ENCODE data around the gene PTPRM.

PTPRM gene

DNA sequence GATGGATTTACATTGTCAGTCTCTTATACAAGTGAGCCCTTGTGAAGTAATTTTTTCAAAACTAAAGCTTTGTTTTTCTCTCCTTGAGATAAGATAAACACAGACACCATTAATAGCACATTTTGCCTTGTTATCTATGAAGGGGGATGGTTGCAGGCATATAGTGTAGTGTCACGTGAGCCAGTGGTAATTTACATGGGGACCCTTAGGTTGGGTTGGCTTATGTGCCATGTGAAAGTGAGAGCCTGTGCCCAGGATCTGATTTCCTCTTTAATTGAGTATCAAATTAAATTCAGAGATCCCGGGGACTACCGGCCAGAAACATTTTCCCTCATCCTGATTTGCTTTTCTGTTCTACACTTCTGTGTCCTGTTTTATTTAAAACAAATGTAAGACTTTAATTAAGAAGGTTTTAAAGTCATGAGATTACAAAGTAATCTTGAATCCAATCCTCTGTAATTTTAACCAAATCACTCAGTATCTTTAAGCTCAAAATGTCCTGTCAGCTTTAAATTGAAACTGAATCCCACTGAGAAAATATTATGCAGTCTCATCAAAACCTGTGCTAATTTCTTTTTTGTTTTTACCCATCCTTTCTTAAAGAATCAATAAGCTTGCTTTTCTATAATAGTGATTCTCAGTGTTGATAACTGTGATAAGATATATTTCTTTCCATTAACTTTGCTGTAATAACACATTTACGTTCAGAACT lies 63.8 kb downstream of the PTPRM start:
- DNase-seq: no peak

DNA sequence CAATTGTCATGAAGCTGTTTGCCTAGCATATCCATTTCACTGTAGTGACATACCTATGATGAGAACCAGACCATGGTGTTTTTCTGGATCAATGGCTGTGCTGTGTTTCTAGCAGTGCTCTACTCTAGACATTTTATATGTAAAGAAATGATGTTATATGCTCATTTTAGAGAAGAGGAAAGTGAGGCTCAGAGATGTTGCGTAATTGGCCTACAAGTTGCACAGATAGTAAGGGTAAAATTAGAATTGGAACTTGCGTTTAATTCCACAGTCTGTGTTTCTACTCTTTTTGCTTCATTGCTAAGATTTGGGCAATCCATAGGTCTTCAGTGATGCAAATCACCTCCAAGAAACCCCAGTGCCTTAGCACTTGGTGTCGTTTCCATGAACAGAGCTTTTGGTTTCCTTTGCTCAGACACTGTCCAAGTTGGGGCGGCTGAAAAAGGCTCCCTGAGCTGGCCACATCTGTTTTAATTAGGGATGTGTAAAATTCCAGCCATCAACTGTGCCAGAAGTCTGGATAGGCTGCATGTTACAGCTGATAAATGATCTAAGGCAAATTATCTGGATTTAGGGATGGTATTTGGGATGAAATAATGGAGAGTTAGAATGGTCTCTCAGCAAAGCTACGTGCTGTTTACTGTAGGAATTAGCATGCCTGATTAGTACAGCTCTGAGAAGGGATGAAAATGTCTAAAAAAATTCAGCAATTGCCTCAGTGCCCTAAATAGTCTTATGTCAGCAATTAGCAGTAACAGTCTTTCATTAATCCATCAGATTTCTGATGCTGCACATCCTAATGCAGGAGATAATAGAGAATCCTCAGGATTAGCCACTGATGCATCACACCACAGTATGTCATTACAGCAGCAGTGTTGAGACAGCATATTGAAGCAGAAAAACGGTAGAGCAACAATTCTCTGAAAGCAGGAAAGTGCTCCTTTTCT lies 65.3 kb downstream of the PTPRM start:
- DNase-seq: no peak

DNA sequence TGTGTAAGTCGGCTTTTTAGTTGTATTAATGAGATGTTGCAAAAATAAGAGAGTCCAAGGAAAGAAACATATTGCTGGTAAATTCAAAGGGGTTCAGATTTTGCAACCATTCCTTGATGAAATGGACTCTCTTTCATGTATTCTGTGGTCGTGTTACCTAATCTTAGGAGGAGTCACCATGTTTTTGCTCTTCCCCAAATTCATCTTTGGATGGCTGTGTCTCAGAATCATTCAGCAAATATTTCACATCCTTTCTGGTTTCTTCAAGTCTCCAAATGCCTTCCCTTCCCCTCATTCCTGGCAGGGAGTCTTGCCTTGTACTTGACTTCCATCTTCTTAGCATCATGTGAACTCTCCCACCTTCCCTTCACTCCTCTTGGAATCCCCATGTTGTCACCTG lies 66.1 kb downstream of the PTPRM start:
- DNase-seq: no peak

DNA sequence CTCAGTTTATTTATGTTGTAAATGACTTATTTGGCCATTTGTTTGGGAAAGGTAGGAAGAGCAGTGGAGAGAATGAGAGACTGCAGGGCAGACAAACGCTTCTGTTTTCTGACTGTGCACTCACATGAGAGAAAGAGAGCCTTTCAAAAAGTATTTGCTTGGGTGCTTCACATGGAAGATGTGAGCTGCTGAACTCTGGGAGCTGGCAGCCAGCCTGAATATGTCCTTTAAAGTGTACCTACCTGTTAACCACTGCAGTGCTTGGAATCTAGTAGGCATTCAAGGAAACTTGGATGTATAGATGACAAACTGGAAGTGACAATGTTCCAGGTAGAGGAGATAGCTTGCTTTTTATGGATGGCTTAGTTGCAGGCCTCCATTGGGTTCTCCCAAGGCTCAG lies 68.8 kb downstream of the PTPRM start:
- no peak for DNase-seq

DNA sequence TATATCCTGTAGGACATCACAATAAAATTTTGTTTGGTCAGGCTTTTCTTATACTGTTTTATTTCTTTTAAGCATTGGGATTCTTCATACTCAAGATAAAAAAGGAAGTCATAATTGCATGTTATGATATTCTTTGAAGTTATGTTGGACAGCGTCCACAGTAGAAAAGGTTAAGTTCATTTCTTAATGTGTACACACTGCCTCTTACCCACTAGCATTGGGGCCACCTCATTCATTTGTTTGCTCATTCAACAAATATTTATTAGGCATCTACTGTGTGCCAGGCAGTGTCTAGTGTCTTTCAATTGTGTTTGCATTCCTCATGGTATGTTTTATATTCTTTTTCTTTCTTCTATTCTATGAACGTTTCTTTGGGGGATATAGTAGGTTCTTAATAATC lies 70.2 kb downstream of the PTPRM start:
- DNase-seq: no peak

DNA sequence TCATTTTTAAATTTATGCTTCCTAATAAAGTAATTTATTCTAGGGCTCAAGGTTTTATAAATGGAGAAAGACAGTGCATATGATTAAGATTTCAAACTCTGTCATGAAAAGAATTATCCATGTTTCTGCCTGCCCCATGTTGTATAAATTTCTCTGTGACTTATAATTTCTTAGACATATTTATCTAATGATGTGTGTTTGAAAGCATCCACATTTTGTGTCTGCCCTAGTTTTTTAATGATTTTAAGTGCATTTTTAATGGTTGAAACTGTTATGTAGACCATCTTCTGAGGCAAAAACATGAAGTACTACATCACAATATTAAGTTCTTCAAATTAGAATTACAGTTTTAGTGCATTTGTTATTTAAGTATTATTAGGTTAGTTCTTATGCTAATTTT lies 71.2 kb downstream of the PTPRM start:
- no peak for DNase-seq

DNA sequence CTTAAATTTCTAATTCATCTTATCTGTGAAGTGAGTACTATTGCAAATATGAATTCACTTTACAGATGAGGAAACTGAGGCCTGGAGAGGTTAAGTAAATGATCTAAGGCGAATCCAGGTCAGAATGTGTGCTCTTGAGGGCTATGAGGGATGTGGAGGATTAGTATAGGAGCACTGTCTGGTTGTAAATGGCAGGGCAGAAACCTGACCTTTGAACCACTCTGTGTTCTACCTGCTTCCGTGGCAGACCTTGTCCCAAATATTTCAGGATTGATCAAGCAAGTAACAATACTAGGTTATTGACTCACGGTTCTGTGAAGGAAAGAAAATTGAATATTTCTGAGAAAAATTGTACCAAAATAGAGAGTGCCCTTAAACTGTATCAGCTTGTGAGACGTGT lies 74.7 kb downstream of the PTPRM start:
- no peak for DNase-seq

DNA sequence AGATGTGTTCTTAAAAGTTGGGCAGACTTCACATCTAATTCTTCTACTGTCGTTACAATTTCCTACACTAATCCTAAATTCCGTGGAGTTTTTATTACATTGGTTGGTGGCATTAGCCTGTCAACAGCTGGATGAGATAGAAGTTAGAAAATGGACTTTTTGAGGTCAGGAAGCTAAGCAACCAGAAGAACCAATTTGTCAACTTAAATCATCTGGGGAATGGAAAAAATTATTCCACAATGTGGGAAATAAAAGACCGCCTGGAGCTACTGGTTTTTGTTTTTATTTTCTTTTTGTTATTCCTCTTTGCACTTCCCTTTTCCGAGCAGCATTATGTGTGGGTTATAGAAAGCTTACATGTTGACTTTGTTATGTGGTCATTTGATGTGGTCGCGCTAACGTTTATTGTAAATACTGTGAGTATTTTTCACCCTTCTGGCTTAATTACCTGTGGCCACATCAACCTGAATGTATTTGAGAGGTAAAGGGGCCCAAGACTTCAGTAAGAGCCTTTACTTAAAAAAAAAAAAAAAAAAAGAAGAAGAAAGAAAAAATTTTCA lies 75.3 kb downstream of the PTPRM start:
- DNase-seq: no peak

DNA sequence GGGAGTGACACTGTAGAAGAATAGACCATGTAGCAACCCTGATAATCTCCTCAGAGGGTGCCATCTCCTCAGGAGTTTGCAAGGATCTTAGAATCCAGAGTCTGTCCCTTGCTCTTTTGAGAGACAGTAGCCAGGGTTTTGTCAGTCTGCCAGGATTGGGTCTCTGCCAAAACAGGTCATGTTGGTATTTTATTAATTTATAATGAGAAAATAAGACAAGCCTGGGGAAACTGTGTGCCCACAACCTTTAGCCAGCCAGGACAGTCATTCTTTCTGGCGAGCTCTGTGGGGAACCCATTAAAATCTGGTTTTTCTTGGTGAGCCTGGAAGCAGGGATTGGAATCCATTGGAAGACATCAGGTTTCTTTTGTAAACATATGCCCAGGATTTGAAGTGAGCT lies 78.6 kb downstream of the PTPRM start:
- no peak for DNase-seq

DNA sequence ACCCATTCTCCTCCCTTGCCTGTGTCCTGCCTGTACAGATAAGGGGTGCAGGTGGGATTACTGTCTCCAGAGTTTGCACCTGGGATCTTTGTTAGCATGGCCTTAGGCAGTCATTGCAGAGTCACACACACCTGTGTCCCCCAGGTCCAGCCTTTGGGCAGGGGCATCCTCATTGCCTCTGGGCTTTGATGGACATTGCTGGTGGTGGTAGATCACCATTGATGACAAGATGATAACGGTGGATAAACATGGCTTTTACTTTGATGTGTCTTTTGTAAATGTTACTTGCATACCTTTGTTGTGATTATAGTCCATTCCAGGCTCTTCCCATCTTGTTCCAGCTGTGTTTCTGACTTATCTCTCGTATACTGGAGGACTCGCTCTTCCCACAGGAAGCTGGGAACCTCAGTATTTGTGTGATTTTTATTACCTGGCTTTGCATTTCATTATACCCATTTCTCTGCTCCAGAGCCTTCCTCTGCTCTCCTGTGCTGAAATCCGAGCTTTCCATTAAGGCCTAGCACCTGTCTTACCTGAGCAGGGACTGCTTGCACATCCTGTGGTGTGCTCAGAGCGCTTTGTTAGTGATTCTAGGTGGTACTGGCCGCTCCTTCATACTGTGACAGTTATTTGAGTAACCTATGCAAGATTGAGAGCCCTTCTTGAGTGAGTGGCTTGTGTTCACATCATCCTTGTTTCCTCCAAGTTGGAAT lies 79.2 kb downstream of the PTPRM start:
- no peak for DNase-seq

DNA sequence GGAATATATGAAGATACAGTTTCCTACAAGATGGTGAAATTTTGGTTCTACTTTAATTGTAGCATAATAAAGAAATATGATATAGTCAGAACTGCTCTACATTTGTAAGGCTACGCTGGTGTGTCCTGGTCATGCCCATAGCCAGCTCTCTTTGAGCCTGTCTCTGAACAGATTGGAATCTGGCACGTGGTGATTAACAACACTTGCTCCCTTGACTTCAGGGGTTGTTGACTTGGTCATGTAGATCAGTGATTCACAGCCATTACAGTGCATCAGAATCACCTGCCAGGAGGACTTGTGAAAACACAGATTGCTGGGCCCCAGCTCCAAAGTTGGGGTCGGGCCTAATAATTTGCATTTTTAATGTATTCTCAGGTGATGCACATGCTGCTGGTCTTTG lies 80.4 kb downstream of the PTPRM start:
- DNase-seq: no peak

DNA sequence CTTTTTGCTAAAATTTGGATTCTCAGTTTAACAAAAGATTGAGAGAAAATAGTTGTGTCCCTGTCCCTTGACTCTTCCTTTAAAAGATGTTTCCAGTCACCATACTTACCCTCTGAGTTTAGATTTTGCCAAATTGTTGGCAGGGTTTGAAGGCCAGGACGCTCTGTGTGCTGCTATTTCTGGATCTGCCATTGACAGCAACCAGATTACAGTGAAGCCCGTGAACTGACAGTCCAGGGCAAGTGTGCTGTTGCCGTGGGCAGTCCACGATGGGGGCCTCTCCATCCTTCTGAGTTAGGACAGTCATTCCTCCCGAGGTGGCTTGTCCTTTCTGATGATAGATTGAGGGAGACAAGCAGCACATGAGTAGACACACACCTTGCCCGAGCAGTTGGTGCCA lies 89.9 kb downstream of the PTPRM start:
- DNase-seq: no peak

DNA sequence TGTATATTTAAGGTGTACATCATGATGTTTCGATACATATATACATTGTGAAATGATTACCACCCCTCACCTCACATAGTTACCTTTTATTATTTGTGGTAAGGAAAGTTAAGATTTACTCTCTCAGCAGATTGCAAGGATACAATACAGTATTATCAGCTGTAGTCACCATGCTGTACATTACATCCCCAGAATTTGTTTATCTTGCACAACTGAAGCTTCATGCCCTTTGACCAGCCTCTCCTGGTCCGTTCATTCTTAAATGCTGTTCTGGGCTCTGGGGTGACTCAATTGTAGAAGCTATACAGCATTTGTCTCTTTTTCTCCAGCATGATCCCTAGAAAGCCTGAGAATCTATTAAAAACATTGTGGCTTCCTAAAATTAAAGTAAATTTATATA lies 90.8 kb downstream of the PTPRM start:
- no peak for DNase-seq

DNA sequence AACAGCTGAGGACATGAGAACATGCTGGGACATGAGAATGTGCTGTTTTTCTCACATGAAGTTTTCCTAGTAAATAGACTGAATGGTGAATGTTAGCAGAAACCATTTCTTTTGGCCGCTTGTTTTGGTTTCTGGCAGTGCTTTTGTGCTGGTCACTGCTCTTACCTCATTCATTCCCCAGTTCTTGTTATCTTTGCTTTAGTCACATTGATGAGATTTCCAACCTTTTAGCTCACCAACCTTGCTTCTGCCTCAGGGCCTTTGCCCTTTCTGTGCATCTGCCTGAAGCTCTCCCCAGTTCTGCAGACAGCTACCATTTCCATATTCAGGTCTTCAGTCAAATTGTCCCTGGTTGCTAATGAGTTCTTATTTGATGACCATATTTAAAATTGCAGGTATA lies 91.6 kb downstream of the PTPRM start:
- DNase-seq: no peak

DNA sequence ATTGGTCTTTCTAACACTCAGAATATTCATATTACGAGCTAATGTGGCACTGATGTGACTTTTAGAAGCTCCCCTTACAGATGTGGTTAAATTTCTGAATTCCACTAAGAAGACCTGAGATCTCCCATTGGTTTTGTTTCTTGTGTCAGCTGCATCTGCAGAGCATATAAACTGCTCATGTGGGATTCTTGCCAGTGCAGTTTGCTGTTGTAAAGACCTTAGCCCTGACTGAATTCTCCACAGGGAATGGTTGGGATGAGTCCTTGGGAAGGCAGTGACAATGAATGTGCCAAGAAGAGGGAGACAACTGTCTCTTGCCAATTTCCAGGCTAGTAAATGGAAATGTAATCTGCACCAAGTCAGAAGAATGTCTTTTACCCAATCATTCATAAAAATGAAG lies 94.1 kb downstream of the PTPRM start:
- no peak for DNase-seq

DNA sequence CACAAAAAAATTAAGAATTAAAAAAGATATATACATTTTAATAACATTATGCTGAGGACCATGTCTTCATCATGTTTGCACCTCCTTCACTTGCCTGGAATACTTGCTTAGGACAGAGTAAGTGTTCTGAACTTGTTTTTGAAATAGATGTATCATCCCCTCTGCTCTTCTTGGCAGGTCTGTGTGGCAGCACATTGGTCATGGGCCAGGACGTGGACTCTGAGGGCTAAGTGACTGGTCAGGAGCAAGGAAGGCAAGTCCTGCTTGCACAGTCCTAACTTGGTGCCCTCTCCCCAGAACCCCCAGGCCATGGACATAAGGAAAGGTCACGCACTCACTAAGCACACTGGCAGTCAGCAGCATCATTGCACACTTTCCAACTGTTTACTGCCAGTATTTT lies 95.8 kb downstream of the PTPRM start:
- DNase-seq: no peak

DNA sequence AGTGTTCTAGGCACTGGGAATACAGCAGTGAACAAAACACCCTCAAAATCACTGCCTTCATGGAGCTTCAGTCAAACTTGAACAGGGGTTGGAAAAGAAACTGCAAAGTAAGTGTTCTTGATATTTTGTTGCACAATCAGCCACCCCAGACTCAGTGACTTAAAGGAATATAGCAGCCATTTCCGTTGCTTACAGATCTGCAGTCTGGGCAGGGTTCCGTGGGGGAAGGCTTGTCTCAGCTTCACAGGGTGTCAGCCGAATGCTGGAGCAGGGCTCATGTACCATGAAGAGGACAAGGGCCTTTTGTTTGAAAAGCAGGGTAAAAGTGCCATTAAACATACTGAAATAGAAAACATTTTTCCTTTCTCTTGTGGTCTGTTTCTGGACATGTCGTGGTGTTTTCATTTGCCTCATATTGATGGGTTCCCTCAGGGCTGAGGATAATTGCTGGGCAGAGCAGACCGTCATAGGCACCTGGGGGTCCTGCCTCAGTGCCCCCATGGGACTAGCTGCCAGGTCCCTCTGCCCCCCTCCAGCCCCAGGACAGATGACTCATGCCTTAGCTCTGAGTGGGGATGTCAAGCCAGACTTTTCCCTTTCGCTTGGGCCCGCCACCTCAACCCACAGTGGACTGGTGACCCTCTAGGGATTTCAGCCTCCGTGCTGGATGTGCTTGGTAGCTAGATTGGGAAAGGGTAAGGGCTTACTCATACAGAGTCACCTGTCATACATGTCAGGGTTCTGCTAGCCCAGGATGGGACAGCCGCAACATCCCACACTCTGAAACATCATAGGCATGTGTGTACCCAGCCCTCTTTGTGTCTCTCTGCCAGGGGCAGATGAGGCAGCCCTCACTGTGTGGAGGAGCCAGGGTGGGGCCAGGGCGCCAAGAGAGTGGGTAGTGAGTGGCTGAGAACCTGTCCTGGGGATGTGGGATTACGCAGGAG lies 96.5 kb downstream of the PTPRM start:
- no peak for DNase-seq

DNA sequence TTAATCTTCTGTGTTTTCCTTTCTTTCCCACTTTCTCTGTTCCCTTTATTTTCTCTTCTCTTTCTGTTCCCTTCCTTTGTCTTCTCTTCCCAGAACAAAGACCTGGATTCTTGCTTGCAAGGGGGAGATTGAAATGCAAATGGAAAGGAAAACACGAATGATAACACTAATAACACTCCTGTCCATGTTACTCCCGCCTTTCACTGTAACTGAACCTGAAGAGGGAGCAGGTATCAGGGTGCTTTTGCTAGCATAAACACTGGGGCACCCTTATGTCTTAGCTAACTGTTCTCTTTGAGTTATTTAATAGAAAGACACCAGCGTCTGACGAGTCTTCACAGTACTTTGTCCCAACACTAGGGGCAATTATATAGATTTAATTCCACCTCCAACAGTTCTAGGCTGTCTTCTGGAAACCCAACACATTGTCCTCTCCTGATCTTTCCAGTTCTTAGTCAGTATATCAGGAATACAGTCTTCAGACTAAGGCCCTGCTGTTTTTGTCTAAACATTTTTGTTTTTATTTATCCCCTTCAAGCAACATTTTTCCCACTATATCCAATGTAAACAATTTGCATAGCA lies 99.2 kb downstream of the PTPRM start:
- DNase-seq: no peak

DNA sequence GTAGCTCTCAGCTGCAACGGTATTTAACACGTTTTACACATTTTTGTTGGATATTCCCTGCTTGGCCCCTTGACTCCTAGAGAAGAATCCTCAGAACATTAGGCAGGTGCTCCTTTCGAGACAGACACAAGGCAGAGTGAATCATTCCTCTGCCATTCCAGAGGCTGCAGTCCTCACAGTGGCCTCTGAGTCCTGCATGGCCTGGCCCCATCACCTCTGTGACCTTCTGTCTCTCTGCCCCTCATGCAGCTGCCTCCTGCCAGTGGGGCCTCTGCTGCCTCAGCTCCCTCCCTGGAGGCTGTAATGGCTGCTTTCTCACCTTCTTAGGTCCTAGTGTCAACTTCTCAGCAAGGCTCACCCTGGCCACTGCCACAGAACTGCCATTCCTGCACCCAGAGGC lies 101.3 kb downstream of the PTPRM start:
- no peak for DNase-seq

DNA sequence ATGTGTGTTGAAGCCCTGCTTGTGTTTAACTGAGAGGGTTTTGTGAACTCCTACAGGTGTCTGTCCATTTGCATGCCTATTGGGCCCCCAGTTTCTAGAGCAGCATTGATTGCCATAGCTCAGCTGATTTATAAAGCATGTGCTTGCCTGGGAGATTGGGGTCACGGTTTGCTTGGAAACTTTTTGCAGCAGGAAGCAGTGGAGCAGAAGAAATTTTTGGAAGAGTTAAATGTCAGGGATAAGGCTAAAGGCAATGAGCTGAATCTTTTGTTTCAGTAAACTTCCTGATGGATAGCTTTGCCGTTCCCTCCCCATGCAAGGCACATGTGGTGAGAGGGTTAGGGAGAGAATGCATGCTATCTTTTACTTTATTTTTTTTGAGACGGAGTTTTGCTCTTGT lies 102.2 kb downstream of the PTPRM start:
- DNase-seq: no peak

DNA sequence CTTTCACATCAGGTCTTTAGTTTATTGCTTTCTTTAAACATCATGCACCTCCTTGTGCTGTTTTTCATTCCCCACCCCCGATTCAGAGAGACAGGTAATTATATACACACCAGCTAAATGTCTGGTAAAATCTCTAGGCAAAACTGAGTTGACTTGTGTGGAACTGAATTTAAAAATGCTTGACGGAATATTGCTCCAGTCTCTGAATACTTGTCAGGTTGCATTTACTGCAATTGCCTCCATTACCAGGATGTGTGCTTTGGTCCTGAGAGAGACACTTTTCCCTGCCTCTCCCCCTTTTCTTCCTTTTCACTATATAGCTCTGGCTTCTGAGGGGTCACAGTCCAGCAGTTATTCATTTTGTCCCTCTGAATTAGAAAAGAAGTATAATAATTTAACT lies 104.0 kb downstream of the PTPRM start:
- DNase-seq: no peak
